GM12892 (cell line): ENCODE results near the gene YBX3.
A peak's percentile ranks its signal among the peaks of the same experiment; 100 is the strongest.

ENCODE experiments used
- DNase-seq: peaks from one replicate; pipeline ENCODE4 v3.0.0; 2011; ENCODE audit not compliant: insufficient read length
- FAIRE-seq: peaks from 2 replicates; lab custom pipeline; 2011; peaks lifted over from hg19 to GRCh38; lab: Jason Lieb, UNC
- POLR2A ChIP-seq: IDR thresholded peaks from 2 replicates; pipeline ENCODE4 v1.6.1; 2011; ENCODE audit warnings: low read depth, low read length, control low read depth
- POLR2AphosphoS5 ChIP-seq: IDR thresholded peaks from 2 replicates; pipeline ENCODE4 v1.6.1; 2011; ENCODE audit warnings: low read depth, low read length, control low read depth
- TAF1 ChIP-seq: IDR thresholded peaks from 2 replicates; pipeline ENCODE4 v1.6.1; 2011; ENCODE audit warnings: low read depth, mild to moderate bottlenecking, control low read depth, low read length, borderline replicate concordance

The YBX3 gene

DNA sequence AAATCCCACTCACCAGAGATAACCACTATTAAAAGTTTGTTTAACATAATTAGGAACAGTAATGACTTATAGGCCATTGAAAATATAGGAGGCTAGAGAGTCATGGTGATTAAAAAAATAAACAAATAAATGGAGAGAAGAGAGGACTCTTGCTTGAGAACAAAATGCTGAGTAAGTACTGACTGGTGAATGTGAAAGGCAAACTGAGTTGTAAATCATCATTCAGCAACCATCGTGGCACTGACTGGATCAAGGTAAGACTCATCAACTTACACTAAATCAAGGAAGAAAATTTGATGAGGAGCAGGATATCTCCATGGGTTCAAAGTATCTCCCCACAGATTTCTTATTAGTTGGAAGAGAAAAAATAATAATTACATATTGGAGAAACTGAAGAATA is 14.1 kb upstream of the YBX3 start:
- no peak for TF ChIP-seq TAF1
- TF ChIP-seq POLR2A: no peak
- no peak for TF ChIP-seq POLR2AphosphoS5
- DNase-seq: no peak
- no peak for FAIRE-seq

DNA sequence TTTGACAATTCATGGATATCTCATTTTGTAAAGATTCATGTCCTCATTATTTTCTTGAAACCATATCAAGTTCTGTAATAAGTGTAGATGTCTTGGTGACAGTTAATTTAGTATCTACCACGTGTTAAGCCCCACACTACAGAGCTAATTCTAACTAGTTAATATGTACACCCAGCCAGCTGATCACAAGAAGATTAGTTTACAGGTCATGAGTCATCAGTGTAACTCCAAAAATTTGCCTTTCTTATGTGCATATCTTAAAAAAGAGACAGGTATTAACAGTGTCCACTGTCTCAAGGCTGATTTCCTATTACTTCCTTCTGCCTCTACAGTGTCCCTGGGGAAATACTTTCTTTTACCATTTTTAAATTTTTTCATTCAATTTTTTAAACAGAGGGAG is 13.3 kb upstream of the YBX3 start:
- DNase-seq (no peak), FAIRE-seq (no peak)
- TF ChIP-seq POLR2A (no peak), POLR2AphosphoS5 (no peak)

- no peak for TF ChIP-seq TAF1
- TF ChIP-seq POLR2A: no peak
- TF ChIP-seq POLR2AphosphoS5: no peak
- DNase-seq (no peak), FAIRE-seq (no peak)
These were observed 12.3 kb upstream of the YBX3 start for GRCh38 chr12:10735428-10735827.

DNA sequence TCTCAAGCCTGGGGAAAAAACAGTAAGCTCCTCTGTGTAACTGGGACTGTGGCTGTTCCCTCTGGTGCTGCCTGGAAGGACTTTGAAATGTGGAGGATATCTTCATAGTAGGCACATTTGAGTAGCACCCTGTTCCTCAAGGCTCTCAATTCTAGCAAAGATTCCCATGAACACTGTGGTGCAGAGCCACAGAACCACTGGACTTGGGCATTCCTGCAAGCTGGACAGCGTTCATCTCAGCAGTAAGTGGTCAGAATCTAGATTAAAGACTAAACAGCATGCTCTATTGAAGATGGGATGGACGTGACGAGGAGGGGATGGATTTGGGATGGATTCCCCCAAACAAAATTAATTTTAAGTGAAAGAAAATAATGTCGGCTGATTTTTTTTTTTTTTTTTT is 9.4 kb upstream of the YBX3 start:
- TF ChIP-seq POLR2AphosphoS5 (no peak), POLR2A (no peak), TAF1 (no peak)
- no peak for DNase-seq
- FAIRE-seq: no peak

GRCh38 chr12:10732066-10732465 is 8.9 kb upstream of the YBX3 start:
- FAIRE-seq (no peak), DNase-seq (no peak)
- TF ChIP-seq POLR2AphosphoS5: no peak
- TF ChIP-seq POLR2A: no peak
- TF ChIP-seq TAF1: no peak

GRCh38 chr12:10730559-10730958 is 7.4 kb upstream of the YBX3 start:
- no peak for FAIRE-seq
- TF ChIP-seq POLR2A (no peak), POLR2AphosphoS5 (no peak), TAF1 (no peak)
- DNase-seq: no peak

GRCh38 chr12:10728091-10728490 is 5.0 kb upstream of the YBX3 start:
- DNase-seq (no peak), FAIRE-seq (no peak)
- TF ChIP-seq TAF1: no peak
- TF ChIP-seq POLR2AphosphoS5: no peak
- TF ChIP-seq POLR2A: no peak

DNA sequence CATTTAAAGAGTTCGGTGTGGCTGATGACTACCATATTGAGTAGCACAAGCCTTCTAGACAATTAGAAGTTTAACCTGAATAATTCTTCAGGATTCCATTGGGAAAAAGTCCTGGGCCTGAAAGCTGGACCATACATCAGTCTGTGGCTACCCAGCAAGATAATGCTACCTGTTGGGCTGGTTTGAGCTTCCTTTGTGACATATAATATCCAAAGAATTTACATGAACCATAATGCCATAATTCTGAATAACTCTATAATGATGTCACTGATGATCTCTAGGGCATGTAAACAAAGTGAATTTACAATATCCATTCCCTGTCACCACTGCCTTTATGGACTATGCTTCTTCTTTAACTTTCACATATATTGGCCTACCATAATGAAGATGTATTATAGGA is 3.8 kb upstream of the YBX3 start:
- TF ChIP-seq POLR2A: no peak
- no peak for DNase-seq
- no peak for FAIRE-seq

- no peak for FAIRE-seq
These were observed 1.9 kb upstream of the YBX3 start for GRCh38 chr12:10725003-10725402.

DNA sequence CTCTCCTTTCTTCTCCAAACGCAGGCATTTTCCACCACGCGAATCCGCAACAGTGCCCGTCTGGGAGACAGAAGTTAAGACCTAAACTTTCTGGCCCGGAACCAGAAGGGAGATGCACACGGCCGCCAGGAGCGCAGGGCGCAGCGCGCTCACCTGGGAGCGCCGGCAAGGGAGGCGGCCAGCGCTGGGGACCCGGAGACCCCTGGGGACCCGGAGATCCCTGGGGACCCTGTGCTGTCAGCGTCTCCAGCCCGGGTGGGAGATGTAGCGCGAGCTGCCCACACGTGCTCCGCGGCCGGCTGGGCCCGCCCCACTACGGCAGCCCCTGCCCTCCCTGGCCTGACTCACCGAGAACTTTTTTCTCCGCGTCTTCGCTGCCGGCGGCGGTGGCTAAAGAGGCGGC is 620 bp downstream of the YBX3 start:
- peak; percentile 73 for FAIRE-seq
- TF ChIP-seq POLR2AphosphoS5 (no peak; the same call in 1 of the 2 replicates), TAF1 (no peak), POLR2A (peak; percentile 18; the same call in 1 of the 2 replicates)
- DNase-seq: peak; percentile 41

More at GRCh38 chr12:10725003-10725402, 1.9 kb upstream of the YBX3 start:
- no peak for TF ChIP-seq POLR2A
- no peak for TF ChIP-seq POLR2AphosphoS5
- TF ChIP-seq TAF1: no peak
- no peak for DNase-seq

- peak; percentile 92 for FAIRE-seq
- TF ChIP-seq POLR2AphosphoS5 (peak; percentile 73), POLR2A (no peak)
- peak; percentile 20 for DNase-seq
These were observed 1.2 kb downstream of the YBX3 start for GRCh38 chr12:10721651-10722501.

DNA sequence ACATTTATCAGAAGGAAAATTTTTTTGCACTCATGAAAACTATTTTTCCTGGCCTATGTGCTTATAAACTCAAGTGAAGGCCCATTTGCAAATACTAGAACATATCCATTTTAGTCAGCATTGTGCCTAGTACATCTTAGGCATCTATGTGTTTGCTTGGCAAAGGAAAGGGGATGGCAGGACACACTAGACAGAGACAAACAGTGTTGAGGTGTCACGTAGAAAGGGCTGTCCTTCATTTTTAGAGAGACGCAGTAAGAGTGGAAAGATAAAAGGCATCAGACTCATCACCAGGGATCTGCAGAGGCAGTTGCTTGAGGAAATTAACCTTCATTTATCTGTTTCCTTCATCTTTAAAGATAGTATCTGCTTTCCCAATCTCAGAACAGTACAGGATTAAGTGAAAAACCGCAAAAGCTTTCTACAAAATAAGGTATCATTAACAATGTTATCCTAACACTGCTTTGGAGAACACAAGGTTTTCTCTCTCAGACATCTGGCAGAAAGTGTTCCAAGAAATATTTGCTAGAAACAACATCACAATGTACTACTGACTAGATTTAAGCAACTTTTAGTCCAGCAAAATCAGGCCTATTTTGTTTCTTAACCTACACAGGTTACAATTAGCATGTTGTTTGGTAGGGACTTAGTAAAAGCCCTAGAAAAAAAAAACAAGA is 2.0 kb downstream of the YBX3 start:
- no peak for DNase-seq
- peak; percentile 44 for FAIRE-seq

More for the DNA sequence above, 2.0 kb downstream of the YBX3 start:
- no peak for TF ChIP-seq POLR2A
- no peak for TF ChIP-seq TAF1
- TF ChIP-seq POLR2AphosphoS5: no peak
